ENCODE data around the gene MACROD2. TPM values are rescaled to one million over a fixed set of nuclear protein-coding genes. Genes with fewer than 3 reads are reported as not detected.

Gene MACROD2
- total RNA-seq, 1 experiment from 2014 or later, result 1.6 TPM

DNA sequence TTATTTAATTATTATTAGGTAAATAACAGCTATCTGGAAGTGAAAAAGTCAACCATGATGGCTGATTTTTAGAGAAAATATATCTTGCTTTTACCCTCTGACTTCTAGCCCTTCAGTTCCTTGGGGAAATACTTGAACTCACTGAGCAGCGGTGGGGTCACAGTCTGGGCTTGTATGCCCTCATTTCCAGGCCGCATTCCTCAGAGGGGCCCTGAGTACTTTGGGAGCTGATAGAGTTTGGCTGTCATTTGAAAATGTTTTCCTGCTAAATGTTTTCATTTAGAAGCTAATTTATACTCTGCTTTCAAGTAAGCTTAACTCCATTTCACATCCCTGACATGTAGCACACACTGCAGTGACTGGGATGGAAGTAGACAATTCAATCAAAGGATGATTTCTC, 1549.4 kb downstream of the MACROD2 start:
- H3K27ac Mint-ChIP-seq, result no peak overlapping the region
- H3K27ac ChIP-seq (ENCODE audit: insufficient read length, low read depth, low read length), result no peak overlapping the region

More for the DNA sequence above, 1549.4 kb downstream of the MACROD2 start:
- Histone ChIP-seq H2BK5ac (ENCODE audit: insufficient read length, low read length) (no peak overlapping the region), H2BK15ac (ENCODE audit: low read depth, low read length) (no peak overlapping the region), H3K9me3 (ENCODE audit: control insufficient read depth, low read depth, low read length) (no peaks in the 10 kb centered on the region), H4K8ac (replicated peaks; ENCODE audit: insufficient read length, low read depth, low read length) (no peak overlapping the region), H3K9ac (ENCODE audit: extremely low read depth, insufficient read length, low read length) (no peak overlapping the region), H4K20me1 (ENCODE audit: control insufficient read depth, insufficient read depth, insufficient read length) (no peaks in the 10 kb centered on the region), H3T11ph (ENCODE audit: low read length) (no peak overlapping the region), H3K27me3 (ENCODE audit: insufficient read depth, low read length) (no peaks in the 10 kb centered on the region), H3K23ac (ENCODE audit: insufficient read length, low read depth, low read length) (no peak overlapping the region), H2AK5ac (ENCODE audit: insufficient read length, low read length) (no peak overlapping the region), H3K79me2 (ENCODE audit: insufficient read depth, low read length) (no peaks in the 10 kb centered on the region), H2BK120ac (ENCODE audit: low read depth, low read length, poor library complexity, severe bottlenecking) (no peak overlapping the region), H3K79me1 (ENCODE audit: insufficient read depth, low read depth, low read length, poor library complexity, severe bottlenecking) (no peaks in the 10 kb centered on the region), H3K23me2 (ENCODE audit: insufficient read length, low read depth, low read length, poor library complexity, severe bottlenecking) (no peaks in the 10 kb centered on the region), H4K5ac (ENCODE audit: insufficient read length, low read depth, low read length) (no peak overlapping the region), H3K4me2 (ENCODE audit: insufficient read depth, insufficient read length, low read length) (no peak overlapping the region), H2BK12ac (ENCODE audit: insufficient read length, low read depth, low read length) (no peak overlapping the region), H3K18ac (ENCODE audit: insufficient read length, low read depth, low read length) (no peak overlapping the region), H2BK20ac (ENCODE audit: low read depth, low read length, poor library complexity, severe bottlenecking) (no peak overlapping the region), H3K4ac (ENCODE audit: low read depth, low read length) (no peak overlapping the region), H3K14ac (ENCODE audit: insufficient read depth, low read length) (no peak overlapping the region), H3K56ac (ENCODE audit: insufficient read length, low read depth, low read length) (no peak overlapping the region), H3K4me1 (ENCODE audit: insufficient read depth, low read length) (no peaks in the 10 kb centered on the region), H4K91ac (ENCODE audit: insufficient read length, low read depth, low read length) (no peak overlapping the region), H2AFZ (ENCODE audit: low read length) (no peak overlapping the region)
- H3K4me3 Mint-ChIP-seq, result no peak overlapping the region
- TF ChIP-seq, protein P1, sequence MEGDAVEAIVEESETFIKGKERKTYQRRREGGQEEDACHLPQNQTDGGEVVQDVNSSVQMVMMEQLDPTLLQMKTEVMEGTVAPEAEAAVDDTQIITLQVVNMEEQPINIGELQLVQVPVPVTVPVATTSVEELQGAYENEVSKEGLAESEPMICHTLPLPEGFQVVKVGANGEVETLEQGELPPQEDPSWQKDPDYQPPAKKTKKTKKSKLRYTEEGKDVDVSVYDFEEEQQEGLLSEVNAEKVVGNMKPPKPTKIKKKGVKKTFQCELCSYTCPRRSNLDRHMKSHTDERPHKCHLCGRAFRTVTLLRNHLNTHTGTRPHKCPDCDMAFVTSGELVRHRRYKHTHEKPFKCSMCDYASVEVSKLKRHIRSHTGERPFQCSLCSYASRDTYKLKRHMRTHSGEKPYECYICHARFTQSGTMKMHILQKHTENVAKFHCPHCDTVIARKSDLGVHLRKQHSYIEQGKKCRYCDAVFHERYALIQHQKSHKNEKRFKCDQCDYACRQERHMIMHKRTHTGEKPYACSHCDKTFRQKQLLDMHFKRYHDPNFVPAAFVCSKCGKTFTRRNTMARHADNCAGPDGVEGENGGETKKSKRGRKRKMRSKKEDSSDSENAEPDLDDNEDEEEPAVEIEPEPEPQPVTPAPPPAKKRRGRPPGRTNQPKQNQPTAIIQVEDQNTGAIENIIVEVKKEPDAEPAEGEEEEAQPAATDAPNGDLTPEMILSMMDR (conservative IDR thresholded peaks at IDR 0.05), result no peak
- no peak for DNase-seq
- WGBS (ENCODE audit: extremely low coverage, insufficient read length, low lambda C conversion rate), result no CpG with 5 or more reads among the region's 2 CpGs
- peaks cover 0 to 2% (median 0%) of the 10 kb centered on the region in 3 experiments; a peak in 3 of 7 replicates for H3K36me3 Mint-ChIP-seq (ENCODE audit: insufficient read depth in 1 of 3, low read depth in 3 of 3)
- H3K27me3 Mint-ChIP-seq (ENCODE audit: low read depth), result no peaks in the 10 kb centered on the region
- no peaks in the 10 kb centered on the region for H3K4me1 Mint-ChIP-seq
- H3K9me3 Mint-ChIP-seq, result peaks cover 0 to 4% of the 10 kb centered on the region in 2 experiments; a peak in 2 of 5 replicates

All from H9 (cell line).